Ectodermal cell (in vitro differentiated cells): ENCODE results near the gene VEPH1.

Experiments used
- H3K27ac ChIP-seq: 2 replicates; pipeline ENCODE4 v1.7.0; 2013; ENCODE audit warnings: mild to moderate bottlenecking, low read depth, low read length; ENCODE audit not compliant: insufficient read depth, poor library complexity, severe bottlenecking
- H3K27me3 ChIP-seq: 2 replicates; pipeline ENCODE4 v1.7.0; 2013; ENCODE audit warnings: mild to moderate bottlenecking, low read length; ENCODE audit not compliant: insufficient read depth, control insufficient read depth, poor library complexity, severe bottlenecking
- H3K36me3 ChIP-seq: one replicate; pipeline ENCODE4 v1.7.0; 2013; ENCODE audit warnings: low read length; ENCODE audit not compliant: control insufficient read depth, insufficient read depth
- H3K4me1 ChIP-seq: one replicate; pipeline ENCODE4 v1.7.0; 2013; ENCODE audit warnings: low read length; ENCODE audit not compliant: control insufficient read depth, insufficient read depth
- H3K4me3 ChIP-seq: 2 replicates; pipeline ENCODE4 v1.7.0; 2013; ENCODE audit warnings: low read depth, low read length, control low read depth; ENCODE audit not compliant: insufficient read depth
- H3K9me3 ChIP-seq: 2 replicates; pipeline ENCODE4 v1.7.0; 2013; ENCODE audit warnings: mild to moderate bottlenecking, low read length, moderate library complexity; ENCODE audit not compliant: control insufficient read depth
- WGBS, 2 experiments: methylation state at CpG; one replicate each; pipeline ENCODE4 v1.1.7; 2013; ENCODE audit warnings: missing lambda C conversion rate in 2 of 2; 5-methylcytosine and 5-hydroxymethylcytosine counted together

The VEPH1 gene

GRCh38 chr3:157279237-157279636 is 224.0 kb downstream of the VEPH1 start:
- 96 to 97% methylated on average over 1 of the region's 1 CpG for whole genome bisulfite sequencing, 2 experiments
- Histone ChIP-seq H3K4me3 (no peak overlapping the region), H3K27me3 (no peaks in the 10 kb centered on the region), H3K4me1 (no peaks in the 10 kb centered on the region), H3K9me3 (no peaks in the 10 kb centered on the region), H3K27ac (no peak overlapping the region), H3K36me3 (no peaks in the 10 kb centered on the region)

- no peaks in the 10 kb centered on the region for H3K9me3 ChIP-seq
- peaks cover 6% of the 10 kb centered on the region for H3K4me1 ChIP-seq
- 81 to 86% methylated on average over 3 of the region's 3 CpGs for WGBS, 2 experiments
- no peaks in the 10 kb centered on the region for H3K27me3 ChIP-seq
- no peak overlapping the region for H3K4me3 ChIP-seq
- no peak overlapping the region for H3K27ac ChIP-seq
- H3K36me3 ChIP-seq: no peaks in the 10 kb centered on the region
These were observed 226.4 kb downstream of the VEPH1 start for GRCh38 chr3:157276801-157277200.

- H3K4me1 ChIP-seq: peaks cover 6% of the 10 kb centered on the region
- no peak overlapping the region for H3K4me3 ChIP-seq
- no peaks in the 10 kb centered on the region for H3K27me3 ChIP-seq
- 91 to 94% methylated on average over 2 of the region's 2 CpGs for WGBS, 2 experiments
- H3K36me3 ChIP-seq: no peaks in the 10 kb centered on the region
- no peaks in the 10 kb centered on the region for H3K9me3 ChIP-seq
- no peak overlapping the region for H3K27ac ChIP-seq
These were observed 227.4 kb downstream of the VEPH1 start for GRCh38 chr3:157275832-157276231.

GRCh38 chr3:157274644-157275137 is 228.5 kb downstream of the VEPH1 start:
- no peak overlapping the region for H3K4me3 ChIP-seq
- WGBS, 2 experiments: 15 to 22% methylated on average over 2 of the region's 2 CpGs
- no peaks in the 10 kb centered on the region for H3K27me3 ChIP-seq
- H3K27ac ChIP-seq: no peak overlapping the region
- H3K4me1 ChIP-seq: peaks cover 6% of the 10 kb centered on the region
- no peaks in the 10 kb centered on the region for H3K36me3 ChIP-seq
- H3K9me3 ChIP-seq: no peaks in the 10 kb centered on the region

DNA sequence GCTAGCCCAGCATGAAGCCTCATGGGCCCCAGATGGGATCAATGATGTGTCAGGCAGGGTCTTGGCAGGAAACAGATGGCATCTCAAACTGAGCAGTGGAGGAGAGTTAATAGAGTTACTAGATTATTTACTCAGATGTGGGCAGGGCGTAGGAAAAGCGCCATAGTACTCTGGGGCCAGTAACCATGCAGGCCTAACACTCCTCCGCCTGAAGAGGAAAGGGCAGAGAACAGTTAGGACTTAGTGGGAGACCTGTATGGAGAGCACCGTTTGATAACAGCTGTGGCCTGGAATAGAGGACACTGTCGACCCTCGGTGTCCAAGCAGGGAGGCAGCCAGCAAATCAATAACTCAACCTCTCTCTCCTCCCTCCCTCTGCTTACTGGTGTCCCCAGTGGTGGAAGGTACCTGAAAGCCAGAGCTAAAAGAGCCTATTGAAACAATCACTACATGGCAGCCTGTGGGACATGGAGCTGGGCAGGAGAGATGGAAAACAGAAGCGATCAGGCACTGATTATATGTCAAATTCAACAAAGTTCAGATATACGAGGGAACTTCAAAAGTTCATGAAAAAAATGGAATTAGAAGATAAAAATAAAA is 231.8 kb downstream of the VEPH1 start:
- Histone ChIP-seq H3K4me1 (peaks cover 6% of the 10 kb centered on the region), H3K9me3 (no peaks in the 10 kb centered on the region), H3K4me3 (no peak overlapping the region), H3K27me3 (no peaks in the 10 kb centered on the region), H3K36me3 (no peaks in the 10 kb centered on the region), H3K27ac (no peak overlapping the region)
- WGBS, 2 experiments: 93 to 95% methylated on average over 8 of the region's 8 CpGs

DNA sequence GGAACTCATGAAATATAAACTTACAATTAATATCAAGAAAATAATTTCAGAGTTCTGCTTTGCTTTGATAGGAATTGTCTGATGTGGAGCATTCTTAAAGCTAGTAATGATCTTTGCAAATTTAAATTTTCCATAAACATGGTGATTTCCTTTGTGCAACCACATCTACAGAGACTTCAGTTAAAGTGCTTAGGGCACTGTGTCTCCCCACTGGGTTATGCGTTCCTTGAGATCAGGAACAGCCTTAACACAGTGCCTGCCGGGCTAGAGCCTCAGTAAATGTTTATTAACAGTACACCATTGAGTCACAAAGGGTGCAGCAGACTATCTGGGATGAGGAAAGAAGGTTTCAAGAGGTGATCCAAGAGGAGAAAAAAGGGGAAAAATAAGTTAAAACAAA is 235.2 kb downstream of the VEPH1 start:
- no peaks in the 10 kb centered on the region for H3K36me3 ChIP-seq
- H3K4me1 ChIP-seq: peaks cover under 1% of the 10 kb centered on the region
- no peak overlapping the region for H3K27ac ChIP-seq
- no peak overlapping the region for H3K4me3 ChIP-seq
- no peaks in the 10 kb centered on the region for H3K9me3 ChIP-seq
- H3K27me3 ChIP-seq: no peaks in the 10 kb centered on the region
- 90 to 94% methylated on average over 2 of the region's 2 CpGs for WGBS, 2 experiments

DNA sequence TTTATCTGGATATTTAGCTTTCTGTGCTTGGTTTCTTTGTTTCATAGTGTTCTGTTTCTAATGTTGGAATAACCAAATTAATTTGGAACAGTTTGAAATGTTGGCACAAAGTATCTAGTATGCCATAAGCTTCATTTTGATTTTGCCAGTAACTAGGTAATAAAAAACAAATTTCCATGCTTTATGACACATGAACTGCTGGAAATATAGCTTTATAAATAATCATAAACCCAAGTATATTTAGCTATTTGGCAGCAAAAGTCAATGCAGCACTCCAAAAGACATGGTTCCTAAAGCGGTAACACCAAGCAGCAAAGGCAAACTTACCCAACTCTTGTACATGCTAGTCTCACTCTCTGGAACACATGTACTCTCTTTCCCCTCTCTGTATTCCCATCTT is 237.3 kb downstream of the VEPH1 start:
- Histone ChIP-seq H3K27ac (no peak overlapping the region), H3K4me3 (no peak overlapping the region), H3K9me3 (no peaks in the 10 kb centered on the region), H3K36me3 (no peaks in the 10 kb centered on the region), H3K27me3 (no peaks in the 10 kb centered on the region), H3K4me1 (no peaks in the 10 kb centered on the region)
- WGBS, 2 experiments: 95 to 100% methylated on average over 1 of the region's 1 CpG

- H3K27me3 ChIP-seq: no peaks in the 10 kb centered on the region
- 100% methylated on average over 1 of the region's 1 CpG; no CpG with 5 or more reads in 1 of the 2 experiments for WGBS, 2 experiments
- H3K27ac ChIP-seq: no peak overlapping the region
- H3K4me3 ChIP-seq: no peak overlapping the region
- H3K36me3 ChIP-seq: no peaks in the 10 kb centered on the region
- H3K4me1 ChIP-seq: no peaks in the 10 kb centered on the region
- no peaks in the 10 kb centered on the region for H3K9me3 ChIP-seq
These were observed 240.2 kb downstream of the VEPH1 start for GRCh38 chr3:157263027-157263426.

GRCh38 chr3:157261000-157261399 is 242.2 kb downstream of the VEPH1 start:
- no peaks in the 10 kb centered on the region for H3K4me1 ChIP-seq
- H3K4me3 ChIP-seq: no peak overlapping the region
- no peaks in the 10 kb centered on the region for H3K36me3 ChIP-seq
- H3K27me3 ChIP-seq: no peaks in the 10 kb centered on the region
- no peaks in the 10 kb centered on the region for H3K9me3 ChIP-seq
- no peak overlapping the region for H3K27ac ChIP-seq
- 89 to 91% methylated on average over 6 of the region's 6 CpGs for WGBS, 2 experiments

DNA sequence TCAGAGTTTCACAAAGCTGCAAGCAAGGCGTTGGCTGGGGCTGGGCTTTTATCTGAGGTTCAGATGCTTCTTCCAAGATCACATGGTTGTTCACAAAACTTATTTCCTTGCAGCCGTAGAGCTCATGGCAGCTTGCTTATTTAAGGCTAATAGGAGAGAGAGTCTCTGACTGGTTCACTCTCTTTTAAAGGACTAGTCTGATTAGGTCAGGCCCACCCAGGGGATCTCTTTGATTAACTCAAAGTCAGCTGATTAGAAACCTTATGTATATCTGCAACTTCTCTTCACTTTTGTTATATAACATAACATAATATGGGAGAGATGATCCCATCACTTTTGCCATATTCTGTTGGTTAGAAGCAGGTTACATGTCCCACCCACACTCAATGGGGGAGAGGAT is 243.4 kb downstream of the VEPH1 start:
- no peak overlapping the region for H3K4me3 ChIP-seq
- WGBS, 2 experiments: 91 to 95% methylated on average over 2 of the region's 2 CpGs
- no peaks in the 10 kb centered on the region for H3K4me1 ChIP-seq
- H3K27me3 ChIP-seq: no peaks in the 10 kb centered on the region
- H3K36me3 ChIP-seq: no peaks in the 10 kb centered on the region
- H3K27ac ChIP-seq: no peak overlapping the region
- no peaks in the 10 kb centered on the region for H3K9me3 ChIP-seq

GRCh38 chr3:157257101-157257500 is 246.1 kb downstream of the VEPH1 start:
- Histone ChIP-seq H3K27me3 (no peaks in the 10 kb centered on the region), H3K27ac (no peak overlapping the region), H3K4me1 (no peaks in the 10 kb centered on the region), H3K36me3 (no peaks in the 10 kb centered on the region), H3K4me3 (no peak overlapping the region), H3K9me3 (no peaks in the 10 kb centered on the region)
- 95% methylated on average over 4 of the region's 5 CpGs for WGBS, 2 experiments
